Testis (tissue), 2 donors: ENCODE data around the gene PLA2G4A.

Experiments used
- POLR2A ChIP-seq: fragments of 450-650 bp; IDR thresholded peaks from one replicate; pipeline ENCODE4 v1.6.1; 2017; ENCODE audit warnings: antibody characterized with exemption, mild to moderate bottlenecking, moderate library complexity
- TF ChIP-seq, protein P1 (sequence below), 3 experiments: fragments of 450-650 bp in 2 of 3; fragments of 200-600 bp in 1 of 3; sonication (generic) in 1 of 3; IDR thresholded peaks; one replicate each; pipeline ENCODE4 v1.5.1; 2016 to 2019; ENCODE audit warnings: antibody characterized with exemption in 3 of 3, mild to moderate bottlenecking in 2 of 3, moderate library complexity in 1 of 3

DNA sequence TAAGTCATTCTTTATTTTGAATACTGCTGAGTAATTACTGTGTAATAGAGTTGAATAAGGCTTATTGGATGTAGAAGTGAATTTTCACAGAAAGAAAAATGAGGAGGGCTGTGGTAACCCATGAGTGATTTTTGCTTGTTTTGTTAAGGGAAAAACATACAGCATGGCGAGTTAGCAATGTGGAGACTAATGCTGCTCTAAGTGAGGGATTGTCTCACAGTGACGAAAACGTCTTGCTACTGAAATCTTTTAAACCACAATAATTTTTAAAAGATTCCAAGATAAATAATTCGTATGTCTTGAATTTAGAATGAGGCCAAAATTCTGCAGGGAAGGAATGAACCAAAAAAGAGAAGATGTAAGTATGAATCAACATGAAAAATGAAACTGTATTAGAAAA is 16.2 kb upstream of the PLA2G4A start:
- TF ChIP-seq, protein P1, sequence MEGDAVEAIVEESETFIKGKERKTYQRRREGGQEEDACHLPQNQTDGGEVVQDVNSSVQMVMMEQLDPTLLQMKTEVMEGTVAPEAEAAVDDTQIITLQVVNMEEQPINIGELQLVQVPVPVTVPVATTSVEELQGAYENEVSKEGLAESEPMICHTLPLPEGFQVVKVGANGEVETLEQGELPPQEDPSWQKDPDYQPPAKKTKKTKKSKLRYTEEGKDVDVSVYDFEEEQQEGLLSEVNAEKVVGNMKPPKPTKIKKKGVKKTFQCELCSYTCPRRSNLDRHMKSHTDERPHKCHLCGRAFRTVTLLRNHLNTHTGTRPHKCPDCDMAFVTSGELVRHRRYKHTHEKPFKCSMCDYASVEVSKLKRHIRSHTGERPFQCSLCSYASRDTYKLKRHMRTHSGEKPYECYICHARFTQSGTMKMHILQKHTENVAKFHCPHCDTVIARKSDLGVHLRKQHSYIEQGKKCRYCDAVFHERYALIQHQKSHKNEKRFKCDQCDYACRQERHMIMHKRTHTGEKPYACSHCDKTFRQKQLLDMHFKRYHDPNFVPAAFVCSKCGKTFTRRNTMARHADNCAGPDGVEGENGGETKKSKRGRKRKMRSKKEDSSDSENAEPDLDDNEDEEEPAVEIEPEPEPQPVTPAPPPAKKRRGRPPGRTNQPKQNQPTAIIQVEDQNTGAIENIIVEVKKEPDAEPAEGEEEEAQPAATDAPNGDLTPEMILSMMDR (IDR thresholded peaks at IDR 0.05) = no peak
- TF ChIP-seq POLR2A = no peak
